HEK293 (cell line): ENCODE results near the gene TXNDC15.

Source experiments
- CTCF ChIA-PET: fragments of 350-600 bp; formaldehyde crosslinking; extraction: SDS; loops from one replicate; lab custom pipeline; 2021; ENCODE audit warnings: antibody characterized with exemption; lab: Yijun Ruan, JAX
- POLR2A ChIA-PET: fragments of 300-600 bp; formaldehyde crosslinking; extraction: SDS; loops from one replicate; lab custom pipeline; 2020; ENCODE audit warnings: antibody characterized with exemption, inconsistent platforms; lab: Yijun Ruan, JAX
- H3K27ac ChIP-seq: fragments of 200-500 bp; sonication (Bioruptor generic); 2 replicates; pipeline ENCODE4 v1.5.1; 2014; ENCODE audit warnings: low read depth, low read length, control low read depth, inconsistent platforms; ENCODE audit errors: extremely low read depth
- H3K36me3 ChIP-seq, 2 experiments: fragments of 200-500 bp in 1 of 2; sonication (Bioruptor generic) in 1 of 2; 1 replicate in 1 of 2; 2 replicates in 1 of 2; pipeline ENCODE4 v1.5.1; 2014 to 2017; ENCODE audit warnings: inconsistent platforms in 2 of 2, low read length in 2 of 2; ENCODE audit not compliant: control insufficient read depth in 2 of 2, insufficient read depth in 1 of 2
- H3K4me1 ChIP-seq: fragments of 200-500 bp; sonication (Bioruptor generic); 2 replicates; pipeline ENCODE4 v1.5.1; 2014; ENCODE audit warnings: mild to moderate bottlenecking, low read length, inconsistent platforms; ENCODE audit not compliant: control insufficient read depth, insufficient read depth
- H3K4me3 ChIP-seq: 2 replicates; pipeline ENCODE4 v1.5.1; 2011; ENCODE audit warnings: low read depth, mild to moderate bottlenecking, control low read depth, low read length, moderate library complexity
- H3K9me3 ChIP-seq: fragments of 200-500 bp; sonication (Bioruptor generic); 2 replicates; pipeline ENCODE4 v1.5.1; 2014; ENCODE audit warnings: low read depth, low read length, inconsistent platforms; ENCODE audit not compliant: control insufficient read depth, insufficient read depth
- EGR2 ChIP-seq: fragments of 450-650 bp; formaldehyde crosslinking; IDR thresholded peaks from 2 replicates; pipeline ENCODE4 v1.5.1; 2016; ENCODE audit warnings: low read depth, missing biosample characterization, missing genetic modification characterization
- GLI2 ChIP-seq: fragments of 450-650 bp; formaldehyde crosslinking; IDR thresholded peaks from 2 replicates; pipeline ENCODE4; 2017; ENCODE audit warnings: missing biosample characterization, missing genetic modification characterization, low read depth, borderline replicate concordance
- KLF1 ChIP-seq: fragments of 450-650 bp; formaldehyde crosslinking; IDR thresholded peaks from 2 replicates; pipeline ENCODE4 v1.5.1; 2016; ENCODE audit warnings: missing biosample characterization, missing genetic modification characterization
- KLF9 ChIP-seq: fragments of 450-650 bp; formaldehyde crosslinking; IDR thresholded peaks from 2 replicates; pipeline ENCODE4 v1.5.1; 2016; ENCODE audit warnings: missing biosample characterization, missing genetic modification characterization, low read depth
- TRIM28 ChIP-seq: IDR thresholded peaks from 2 replicates; pipeline ENCODE4 v1.6.1; 2011; ENCODE audit warnings: low read length, control low read depth, borderline replicate concordance
- ZFP3 ChIP-seq: fragments of 450-650 bp; formaldehyde crosslinking; IDR thresholded peaks from 2 replicates; pipeline ENCODE4 v1.5.1; 2016; ENCODE audit warnings: low read depth, missing biosample characterization, missing genetic modification characterization
- ZNF121 ChIP-seq: fragments of 450-650 bp; formaldehyde crosslinking; IDR thresholded peaks from 2 replicates; pipeline ENCODE4 v1.5.1; 2016; ENCODE audit warnings: missing biosample characterization, missing genetic modification characterization
- ZNF19 ChIP-seq: fragments of 450-650 bp; formaldehyde crosslinking; IDR thresholded peaks from 2 replicates; pipeline ENCODE4; 2016; ENCODE audit warnings: missing biosample characterization, missing genetic modification characterization, low read depth
- ZNF24 ChIP-seq: fragments of 450-650 bp; formaldehyde crosslinking; IDR thresholded peaks from 2 replicates; pipeline ENCODE4 v1.5.1; 2016; ENCODE audit warnings: missing biosample characterization, missing genetic modification characterization
- ZNF311 ChIP-seq: fragments of 450-650 bp; formaldehyde crosslinking; IDR thresholded peaks from 2 replicates; pipeline ENCODE4 v1.5.1; 2017; ENCODE audit warnings: missing biosample characterization, missing genetic modification characterization, borderline replicate concordance
- ZNF530 ChIP-seq: fragments of 450-650 bp; formaldehyde crosslinking; IDR thresholded peaks from 2 replicates; pipeline ENCODE4 v1.5.1; 2016; ENCODE audit warnings: low read depth, missing biosample characterization, missing genetic modification characterization
- ZNF596 ChIP-seq: fragments of 450-650 bp; IDR thresholded peaks from 2 replicates; pipeline ENCODE4 v1.5.0; 2018; ENCODE audit warnings: missing biosample characterization, mild to moderate bottlenecking, missing genetic modification characterization, moderate library complexity
- ZSCAN30 ChIP-seq: fragments of 450-650 bp; IDR thresholded peaks from 2 replicates; pipeline ENCODE4 v1.5.1; 2018; ENCODE audit warnings: missing biosample characterization, mild to moderate bottlenecking, missing genetic modification characterization, moderate library complexity
- TF ChIP-seq, protein P1 (sequence below): fragments of 450-650 bp; formaldehyde crosslinking; IDR thresholded peaks from 2 replicates; pipeline ENCODE4 v1.5.1; 2016; ENCODE audit warnings: missing biosample characterization, missing genetic modification characterization, borderline replicate concordance
- TF ChIP-seq, protein P2 (sequence below): fragments of 450-650 bp; formaldehyde crosslinking; IDR thresholded peaks from 2 replicates; pipeline ENCODE4 v1.5.1; 2016; ENCODE audit warnings: missing biosample characterization, missing genetic modification characterization
- TF ChIP-seq, protein P3 (sequence below): fragments of 450-650 bp; formaldehyde crosslinking; IDR thresholded peaks from 2 replicates; pipeline ENCODE4 v1.5.1; 2016; ENCODE audit warnings: missing biosample characterization, missing genetic modification characterization
- TF ChIP-seq, protein P4 (sequence below): fragments of 450-650 bp; formaldehyde crosslinking; IDR thresholded peaks from 2 replicates; pipeline ENCODE4 v1.5.1; 2016; ENCODE audit warnings: missing biosample characterization, missing genetic modification characterization, low read depth
- TF ChIP-seq, protein P5 (sequence below): fragments of 450-650 bp; formaldehyde crosslinking; IDR thresholded peaks from 2 replicates; pipeline ENCODE4 v1.5.1; 2016; ENCODE audit warnings: missing biosample characterization, missing genetic modification characterization

TXNDC15 gene

DNA sequence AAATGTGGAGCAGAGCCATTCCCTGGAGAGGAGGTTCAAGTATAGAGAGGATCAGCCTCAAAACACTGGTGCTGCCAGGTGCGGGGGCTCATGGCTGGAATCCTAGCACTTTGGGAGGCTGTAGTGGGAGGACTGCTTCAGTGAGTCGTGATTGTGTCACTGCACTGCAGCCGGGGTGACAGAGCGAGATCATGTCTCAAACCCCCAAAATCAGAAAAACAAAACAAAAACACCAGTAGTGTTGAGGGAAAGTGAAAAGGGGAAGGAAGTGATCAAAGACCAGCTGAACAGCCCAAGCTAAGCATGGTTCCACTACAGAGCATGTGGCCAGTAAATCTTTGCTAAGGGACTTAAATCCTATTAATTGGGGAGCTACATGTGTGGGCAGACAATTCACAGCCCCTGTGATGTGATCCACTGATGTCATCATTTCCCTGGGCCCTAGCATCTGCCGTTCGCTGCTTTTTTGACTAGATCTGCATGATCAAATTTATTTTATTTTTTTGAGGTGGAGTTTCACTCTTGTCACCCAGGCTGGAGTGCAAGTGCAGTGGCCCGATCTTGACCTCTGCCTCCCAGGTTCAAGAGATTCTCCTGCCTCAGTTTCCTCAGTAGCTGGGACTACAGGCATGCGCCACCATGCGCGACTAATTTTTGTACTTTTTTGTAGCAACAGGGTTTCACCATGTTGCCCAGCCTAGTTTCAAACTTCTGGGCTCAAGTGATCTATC lies 28.1 kb downstream of the TXNDC15 start (continued):
- TF ChIP-seq, protein P1, sequence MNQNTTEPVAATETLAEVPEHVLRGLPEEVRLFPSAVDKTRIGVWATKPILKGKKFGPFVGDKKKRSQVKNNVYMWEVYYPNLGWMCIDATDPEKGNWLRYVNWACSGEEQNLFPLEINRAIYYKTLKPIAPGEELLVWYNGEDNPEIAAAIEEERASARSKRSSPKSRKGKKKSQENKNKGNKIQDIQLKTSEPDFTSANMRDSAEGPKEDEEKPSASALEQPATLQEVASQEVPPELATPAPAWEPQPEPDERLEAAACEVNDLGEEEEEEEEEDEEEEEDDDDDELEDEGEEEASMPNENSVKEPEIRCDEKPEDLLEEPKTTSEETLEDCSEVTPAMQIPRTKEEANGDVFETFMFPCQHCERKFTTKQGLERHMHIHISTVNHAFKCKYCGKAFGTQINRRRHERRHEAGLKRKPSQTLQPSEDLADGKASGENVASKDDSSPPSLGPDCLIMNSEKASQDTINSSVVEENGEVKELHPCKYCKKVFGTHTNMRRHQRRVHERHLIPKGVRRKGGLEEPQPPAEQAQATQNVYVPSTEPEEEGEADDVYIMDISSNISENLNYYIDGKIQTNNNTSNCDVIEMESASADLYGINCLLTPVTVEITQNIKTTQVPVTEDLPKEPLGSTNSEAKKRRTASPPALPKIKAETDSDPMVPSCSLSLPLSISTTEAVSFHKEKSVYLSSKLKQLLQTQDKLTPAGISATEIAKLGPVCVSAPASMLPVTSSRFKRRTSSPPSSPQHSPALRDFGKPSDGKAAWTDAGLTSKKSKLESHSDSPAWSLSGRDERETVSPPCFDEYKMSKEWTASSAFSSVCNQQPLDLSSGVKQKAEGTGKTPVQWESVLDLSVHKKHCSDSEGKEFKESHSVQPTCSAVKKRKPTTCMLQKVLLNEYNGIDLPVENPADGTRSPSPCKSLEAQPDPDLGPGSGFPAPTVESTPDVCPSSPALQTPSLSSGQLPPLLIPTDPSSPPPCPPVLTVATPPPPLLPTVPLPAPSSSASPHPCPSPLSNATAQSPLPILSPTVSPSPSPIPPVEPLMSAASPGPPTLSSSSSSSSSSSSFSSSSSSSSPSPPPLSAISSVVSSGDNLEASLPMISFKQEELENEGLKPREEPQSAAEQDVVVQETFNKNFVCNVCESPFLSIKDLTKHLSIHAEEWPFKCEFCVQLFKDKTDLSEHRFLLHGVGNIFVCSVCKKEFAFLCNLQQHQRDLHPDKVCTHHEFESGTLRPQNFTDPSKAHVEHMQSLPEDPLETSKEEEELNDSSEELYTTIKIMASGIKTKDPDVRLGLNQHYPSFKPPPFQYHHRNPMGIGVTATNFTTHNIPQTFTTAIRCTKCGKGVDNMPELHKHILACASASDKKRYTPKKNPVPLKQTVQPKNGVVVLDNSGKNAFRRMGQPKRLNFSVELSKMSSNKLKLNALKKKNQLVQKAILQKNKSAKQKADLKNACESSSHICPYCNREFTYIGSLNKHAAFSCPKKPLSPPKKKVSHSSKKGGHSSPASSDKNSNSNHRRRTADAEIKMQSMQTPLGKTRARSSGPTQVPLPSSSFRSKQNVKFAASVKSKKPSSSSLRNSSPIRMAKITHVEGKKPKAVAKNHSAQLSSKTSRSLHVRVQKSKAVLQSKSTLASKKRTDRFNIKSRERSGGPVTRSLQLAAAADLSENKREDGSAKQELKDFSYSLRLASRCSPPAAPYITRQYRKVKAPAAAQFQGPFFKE (tag by site-specific recombination) = no peak
- TF ChIP-seq, protein P2, sequence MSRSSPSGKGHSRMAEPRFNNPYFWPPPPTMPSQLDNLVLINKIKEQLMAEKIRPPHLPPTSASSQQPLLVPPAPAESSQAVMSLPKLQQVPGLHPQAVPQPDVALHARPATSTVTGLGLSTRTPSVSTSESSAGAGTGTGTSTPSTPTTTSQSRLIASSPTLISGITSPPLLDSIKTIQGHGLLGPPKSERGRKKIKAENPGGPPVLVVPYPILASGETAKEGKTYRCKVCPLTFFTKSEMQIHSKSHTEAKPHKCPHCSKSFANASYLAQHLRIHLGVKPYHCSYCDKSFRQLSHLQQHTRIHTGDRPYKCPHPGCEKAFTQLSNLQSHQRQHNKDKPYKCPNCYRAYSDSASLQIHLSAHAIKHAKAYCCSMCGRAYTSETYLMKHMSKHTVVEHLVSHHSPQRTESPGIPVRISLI (tag by site-specific recombination) = no peak
- TF ChIP-seq TRIM28 (no peak), EGR2 (0 out of 2 replicates have a peak, but pooled peaks have one; percentile 30), ZNF311 (tag by site-specific recombination) (no peak), ZNF24 (tag by site-specific recombination) (peak; percentile 61; the same call in 1 of the 2 replicates)
- TF ChIP-seq, protein P3, sequence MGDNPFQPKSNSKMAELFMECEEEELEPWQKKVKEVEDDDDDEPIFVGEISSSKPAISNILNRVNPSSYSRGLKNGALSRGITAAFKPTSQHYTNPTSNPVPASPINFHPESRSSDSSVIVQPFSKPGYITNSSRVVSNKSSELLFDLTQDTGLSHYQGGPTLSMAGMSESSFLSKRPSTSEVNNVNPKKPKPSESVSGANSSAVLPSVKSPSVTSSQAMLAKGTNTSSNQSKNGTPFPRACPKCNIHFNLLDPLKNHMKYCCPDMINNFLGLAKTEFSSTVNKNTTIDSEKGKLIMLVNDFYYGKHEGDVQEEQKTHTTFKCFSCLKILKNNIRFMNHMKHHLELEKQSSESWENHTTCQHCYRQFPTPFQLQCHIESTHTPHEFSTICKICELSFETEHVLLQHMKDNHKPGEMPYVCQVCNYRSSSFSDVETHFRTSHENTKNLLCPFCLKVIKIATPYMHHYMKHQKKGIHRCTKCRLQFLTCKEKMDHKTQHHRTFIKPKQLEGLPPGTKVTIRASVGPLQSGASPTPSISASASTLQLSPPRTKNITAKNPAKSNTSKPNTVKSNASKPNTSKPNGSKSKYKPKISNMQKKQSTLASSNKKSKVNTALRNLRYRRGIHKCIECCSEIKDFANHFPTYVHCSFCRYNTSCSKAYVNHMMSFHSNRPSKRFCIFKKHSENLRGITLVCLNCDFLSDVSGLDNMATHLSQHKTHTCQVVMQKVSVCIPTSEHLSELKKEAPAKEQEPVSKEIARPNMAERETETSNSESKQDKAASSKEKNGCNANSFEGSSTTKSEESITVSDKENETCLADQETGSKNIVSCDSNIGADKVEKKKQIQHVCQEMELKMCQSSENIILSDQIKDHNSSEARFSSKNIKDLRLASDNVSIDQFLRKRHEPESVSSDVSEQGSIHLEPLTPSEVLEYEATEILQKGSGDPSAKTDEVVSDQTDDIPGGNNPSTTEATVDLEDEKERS (tag by site-specific recombination) = no peak

DNA sequence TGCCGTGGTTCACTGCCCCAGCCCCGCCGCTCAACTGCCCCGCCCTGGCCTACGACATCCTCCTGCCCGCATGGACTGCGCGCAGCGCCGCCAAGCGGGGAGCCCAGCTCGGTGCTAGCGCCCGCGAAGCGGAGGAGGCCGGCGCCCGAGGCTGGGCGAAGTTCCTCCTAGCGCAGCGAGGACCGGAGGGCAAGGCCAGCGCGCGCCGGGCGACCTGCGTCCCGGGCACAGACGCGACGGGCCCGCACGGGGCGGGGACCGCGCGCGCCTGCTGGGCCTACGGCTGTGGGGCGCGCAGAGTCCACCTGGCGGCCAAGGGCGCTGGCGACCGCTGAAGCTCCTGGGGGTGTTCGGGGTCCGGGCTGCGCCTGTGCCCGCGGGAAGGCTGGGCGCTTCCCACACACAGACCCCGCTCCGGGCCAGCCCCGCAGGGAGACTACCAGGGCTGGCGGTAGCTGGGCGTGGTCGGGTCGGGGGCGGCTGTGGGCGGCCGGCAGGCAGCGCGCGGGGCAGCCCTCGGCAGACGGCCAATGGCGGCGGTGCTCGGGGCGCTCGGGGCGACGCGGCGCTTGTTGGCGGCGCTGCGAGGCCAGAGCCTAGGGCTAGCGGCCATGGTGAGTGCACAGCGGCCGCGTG lies 30.6 kb downstream of the TXNDC15 start, which contains the start of gene PCBD2:
Gene PCBD2, plus strand, starts transcription at position 522 of the 636 bp plus-strand sequence. Its CDS starts 9 bp downstream, at position 531.
- H3K36me3 ChIP-seq = peaks cover 0 to 17% of the 10 kb centered on the region in 2 experiments; a peak in 2 of 3 replicates
- peak within 1 kb of the TSS; percentile 96 for H3K27ac ChIP-seq
- ChIA-PET POLR2A (interaction anchor here (0.6 to 2.3 kb wide), 15 partner anchors 30 to 768 kb away, joined by 3 to 17 read pairs (median 3); partner anchors contain the start of genes C5orf24, CAMLG and TXNDC15), CTCF (interaction anchor here (0.5 to 1.8 kb wide), 24 partner anchors 9 to 1335 kb away, joined by 3 to 10 read pairs (median 4); partner anchors contain the start of genes C5orf24 and DDX46)
- peak within 1 kb of the TSS; percentile 83 for H3K4me3 ChIP-seq
- no peaks in the 10 kb centered on the region for H3K9me3 ChIP-seq
- no peaks in the 10 kb centered on the region for H3K4me1 ChIP-seq
- TF ChIP-seq ZFP3 (no peak), ZSCAN30 (peak; percentile 89; the same call in 1 of the 2 replicates), ZNF121 (tag by site-specific recombination) (no peak), ZNF530 (no peak), ZNF19 (tag by site-specific recombination) (no peak), ZNF596 (tag by site-specific recombination) (peak; percentile 44; the same call in 1 of the 2 replicates), KLF1 (peak; percentile 49; the same call in 1 of the 2 replicates), GLI2 (tag by site-specific recombination) (no peak), KLF9 (tag by site-specific recombination) (peak; percentile 91)
- TF ChIP-seq, protein P4, sequence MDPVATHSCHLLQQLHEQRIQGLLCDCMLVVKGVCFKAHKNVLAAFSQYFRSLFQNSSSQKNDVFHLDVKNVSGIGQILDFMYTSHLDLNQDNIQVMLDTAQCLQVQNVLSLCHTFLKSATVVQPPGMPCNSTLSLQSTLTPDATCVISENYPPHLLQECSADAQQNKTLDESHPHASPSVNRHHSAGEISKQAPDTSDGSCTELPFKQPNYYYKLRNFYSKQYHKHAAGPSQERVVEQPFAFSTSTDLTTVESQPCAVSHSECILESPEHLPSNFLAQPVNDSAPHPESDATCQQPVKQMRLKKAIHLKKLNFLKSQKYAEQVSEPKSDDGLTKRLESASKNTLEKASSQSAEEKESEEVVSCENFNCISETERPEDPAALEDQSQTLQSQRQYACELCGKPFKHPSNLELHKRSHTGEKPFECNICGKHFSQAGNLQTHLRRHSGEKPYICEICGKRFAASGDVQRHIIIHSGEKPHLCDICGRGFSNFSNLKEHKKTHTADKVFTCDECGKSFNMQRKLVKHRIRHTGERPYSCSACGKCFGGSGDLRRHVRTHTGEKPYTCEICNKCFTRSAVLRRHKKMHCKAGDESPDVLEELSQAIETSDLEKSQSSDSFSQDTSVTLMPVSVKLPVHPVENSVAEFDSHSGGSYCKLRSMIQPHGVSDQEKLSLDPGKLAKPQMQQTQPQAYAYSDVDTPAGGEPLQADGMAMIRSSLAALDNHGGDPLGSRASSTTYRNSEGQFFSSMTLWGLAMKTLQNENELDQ (tag by site-specific recombination) = no peak
- TF ChIP-seq, protein P5, sequence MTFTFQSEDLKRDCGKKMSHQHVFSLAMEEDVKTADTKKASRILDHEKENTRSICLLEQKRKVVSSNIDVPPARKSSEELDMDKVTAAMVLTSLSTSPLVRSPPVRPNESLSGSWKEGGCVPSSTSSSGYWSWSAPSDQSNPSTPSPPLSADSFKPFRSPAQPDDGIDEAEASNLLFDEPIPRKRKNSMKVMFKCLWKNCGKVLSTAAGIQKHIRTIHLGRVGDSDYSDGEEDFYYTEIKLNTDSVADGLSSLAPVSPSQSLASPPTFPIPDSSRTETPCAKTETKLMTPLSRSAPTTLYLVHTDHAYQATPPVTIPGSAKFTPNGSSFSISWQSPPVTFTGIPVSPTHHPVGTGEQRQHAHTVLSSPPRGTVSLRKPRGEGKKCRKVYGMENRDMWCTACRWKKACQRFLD (tag by site-specific recombination) = no peak
